ENCODE data around the gene CREBBP.

Gene CREBBP

GRCh38 chr16:3797904-3798811 lies 82.4 kb downstream of the CREBBP start:
- DNase-seq (ENCODE audit: low read depth): no peak

- no peak for DNase-seq (ENCODE audit: low read depth)
Measured at GRCh38 chr16:3797473-3797872, 83.0 kb downstream of the CREBBP start.

DNA sequence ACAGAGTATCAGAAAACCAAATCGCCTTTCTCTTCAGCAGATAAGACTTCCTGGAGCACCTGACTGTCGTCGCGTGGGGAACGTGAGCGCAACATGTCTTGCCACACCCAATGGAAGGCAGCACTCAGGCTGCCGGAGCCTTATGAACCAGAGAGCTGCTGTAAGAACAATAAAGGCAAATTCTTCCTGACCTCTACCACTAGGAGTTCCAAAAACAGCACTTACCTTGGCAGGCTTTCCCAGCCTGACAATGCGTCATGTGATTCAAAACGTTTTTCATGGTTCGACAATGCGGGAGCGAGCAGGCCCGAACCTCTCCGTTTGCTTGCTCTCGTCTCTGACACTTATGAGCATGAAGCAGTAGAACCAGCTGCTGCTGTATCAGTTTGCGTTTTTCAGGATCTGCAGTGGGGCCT lies 87.3 kb downstream of the CREBBP start:
- DNase-seq (ENCODE audit: low read depth): no peak

GRCh38 chr16:3792472-3793012 lies 88.0 kb downstream of the CREBBP start:
- no peak for DNase-seq (ENCODE audit: low read depth)

- no peak for DNase-seq (ENCODE audit: low read depth)
Measured at GRCh38 chr16:3791701-3792100, 88.8 kb downstream of the CREBBP start.

DNA sequence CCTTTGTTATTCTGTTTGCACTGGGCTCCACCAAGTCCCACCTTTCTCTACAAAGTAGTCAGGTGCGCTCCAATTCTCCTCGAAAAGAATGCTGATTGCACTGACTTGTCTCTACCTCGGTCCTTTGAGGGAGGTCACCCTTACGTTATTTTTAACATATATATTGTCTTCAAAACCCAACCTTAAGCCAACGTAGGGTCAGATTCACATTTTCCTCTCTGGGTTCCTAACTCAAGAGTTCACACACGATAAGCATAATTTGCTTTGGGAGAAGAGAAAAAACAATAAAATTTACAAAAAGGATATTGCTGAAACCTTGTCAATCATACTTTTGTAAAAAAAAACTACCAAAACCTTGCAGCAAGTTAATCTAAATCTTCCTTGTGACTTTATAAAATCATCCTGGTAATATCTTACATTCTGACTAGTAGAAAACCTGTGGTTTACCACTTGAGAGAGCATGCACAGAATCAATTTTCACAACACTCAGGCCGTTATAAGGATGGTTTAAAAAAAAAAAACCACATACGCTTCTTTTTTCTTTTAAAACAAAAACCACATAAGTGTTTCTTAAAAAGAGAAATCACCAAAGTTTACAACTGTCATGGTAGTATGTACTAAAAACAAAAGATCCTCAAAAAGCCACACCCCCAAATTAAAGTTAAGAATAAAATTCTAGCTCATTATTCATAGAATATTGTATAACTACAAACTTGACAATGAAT lies 91.0 kb downstream of the CREBBP start:
- no peak for DNase-seq (ENCODE audit: low read depth)

- DNase-seq (ENCODE audit: low read depth): no peak
Measured at GRCh38 chr16:3788711-3789374, 91.7 kb downstream of the CREBBP start.

- DNase-seq (ENCODE audit: low read depth): no peak
Measured at GRCh38 chr16:3787924-3788661, 92.4 kb downstream of the CREBBP start.

GRCh38 chr16:3785413-3785812 lies 95.1 kb downstream of the CREBBP start:
- no peak for DNase-seq (ENCODE audit: low read depth)

GRCh38 chr16:3783516-3783915 lies 97.0 kb downstream of the CREBBP start:
- DNase-seq (ENCODE audit: low read depth): no peak

DNA sequence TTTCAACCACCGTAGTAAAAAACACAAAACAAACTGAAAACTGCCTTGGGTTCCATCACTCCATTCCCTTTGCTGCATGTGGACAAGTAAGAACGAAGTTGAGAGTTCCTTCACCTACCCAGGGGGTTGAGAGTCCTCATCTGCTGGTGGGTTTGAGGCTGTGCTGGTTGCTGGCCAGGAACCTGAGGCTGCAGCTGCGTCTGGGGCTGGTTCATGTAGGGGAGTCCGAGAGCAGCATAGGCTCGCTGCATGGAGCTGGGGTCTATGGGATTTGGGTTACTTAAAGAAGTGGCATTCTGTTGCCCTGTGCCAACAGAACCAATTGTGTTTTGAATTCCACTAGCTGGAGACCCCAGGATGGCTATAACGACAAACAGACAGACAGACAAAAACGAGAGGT lies 97.9 kb downstream of the CREBBP start:
- no peak for DNase-seq (ENCODE audit: low read depth)

GRCh38 chr16:3781421-3781820 lies 99.1 kb downstream of the CREBBP start:
- DNase-seq (ENCODE audit: low read depth): no peak

DNA sequence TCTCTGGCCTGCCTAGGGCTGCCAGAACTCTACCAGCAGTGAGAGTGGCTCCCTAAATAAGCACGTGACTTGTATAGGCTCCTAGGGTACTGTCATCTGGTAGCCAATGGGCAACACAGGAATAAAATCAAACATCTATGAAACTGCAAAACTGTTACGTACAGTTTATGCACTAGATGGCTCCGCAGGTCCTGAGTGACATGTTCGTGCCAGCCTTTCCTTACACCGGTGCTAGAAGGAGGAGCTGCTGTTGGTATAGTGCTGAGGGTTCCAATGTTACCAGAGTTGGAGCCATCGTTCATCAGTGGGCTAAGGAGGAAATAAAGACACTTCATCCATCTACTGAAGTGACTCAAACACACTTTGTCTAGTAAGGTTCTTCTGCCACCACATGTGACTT lies 99.9 kb downstream of the CREBBP start:
- DNase-seq (ENCODE audit: low read depth): no peak

DNA sequence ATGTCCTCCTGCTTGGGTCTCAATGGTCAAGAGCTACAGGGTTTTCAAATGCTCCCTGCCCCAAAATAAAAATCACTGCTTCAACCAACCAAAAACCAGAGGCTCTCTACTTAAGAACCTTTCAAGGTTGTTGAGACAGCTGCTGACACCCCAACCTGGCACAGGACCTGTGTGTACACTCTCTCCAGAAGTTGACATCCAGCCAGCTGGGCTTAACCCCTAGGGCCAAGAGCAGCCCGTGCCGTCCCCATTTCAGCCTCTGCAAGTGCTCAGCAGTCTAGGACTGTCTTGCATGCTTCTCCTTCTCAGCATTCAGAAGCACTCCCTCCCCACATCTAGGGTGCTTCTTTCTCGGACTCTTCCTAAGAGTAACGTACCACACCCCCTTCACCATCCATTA lies 104.2 kb downstream of the CREBBP start:
- DNase-seq (ENCODE audit: low read depth): no peak

DNA sequence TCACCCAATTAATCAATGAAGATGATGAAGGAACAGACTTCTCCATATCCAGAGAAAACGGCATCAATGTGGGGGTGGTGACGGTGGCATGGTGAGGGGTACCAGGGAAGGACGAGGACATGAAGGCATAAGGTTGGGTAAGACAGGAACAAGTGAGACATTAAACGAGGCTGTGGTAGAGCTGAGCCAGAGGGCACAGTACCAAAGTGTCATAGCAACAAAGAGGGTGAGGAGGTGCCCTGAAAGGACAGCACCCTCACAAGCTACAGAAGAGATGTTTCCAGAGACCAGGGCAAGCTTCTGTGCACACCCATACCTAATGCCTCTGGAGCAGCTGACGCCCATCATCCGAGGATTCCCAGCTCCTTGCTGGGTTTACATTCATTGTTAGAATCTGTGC lies 105.7 kb downstream of the CREBBP start:
- no peak for DNase-seq (ENCODE audit: low read depth)

DNA sequence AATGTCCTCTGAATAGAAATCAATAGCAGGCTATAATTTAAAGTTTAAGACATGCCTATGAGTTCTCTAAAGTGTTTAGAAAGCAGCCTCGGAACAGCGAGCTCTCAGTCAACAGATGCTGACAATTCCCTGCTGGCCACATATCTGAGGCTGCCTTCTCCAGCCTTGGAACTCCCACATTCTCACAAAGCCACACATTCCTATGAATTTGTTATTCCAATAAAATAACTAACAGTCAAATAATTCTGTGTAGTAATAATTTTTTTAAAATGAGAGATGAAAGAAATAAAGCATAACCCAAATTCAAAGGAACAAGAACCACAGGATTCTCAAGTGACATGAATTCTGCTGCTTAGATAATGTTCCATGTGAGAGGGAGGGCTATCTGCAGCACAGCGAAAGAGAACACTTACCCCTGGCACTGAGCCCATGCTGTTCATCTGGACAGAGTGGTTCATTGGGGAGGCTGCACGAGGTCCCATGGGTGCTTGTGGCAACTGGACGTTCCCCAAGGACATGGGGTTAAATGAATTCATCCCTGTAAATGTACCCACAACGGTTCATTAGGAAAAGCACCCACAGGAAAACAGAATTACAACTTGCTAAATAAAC lies 106.3 kb downstream of the CREBBP start:
- no peak for DNase-seq (ENCODE audit: low read depth)

- DNase-seq (ENCODE audit: low read depth): no peak
Measured at GRCh38 chr16:3773663-3774062, 106.8 kb downstream of the CREBBP start.

GRCh38 chr16:3771513-3771912 lies 109.0 kb downstream of the CREBBP start:
- DNase-seq (ENCODE audit: low read depth): no peak

DNA sequence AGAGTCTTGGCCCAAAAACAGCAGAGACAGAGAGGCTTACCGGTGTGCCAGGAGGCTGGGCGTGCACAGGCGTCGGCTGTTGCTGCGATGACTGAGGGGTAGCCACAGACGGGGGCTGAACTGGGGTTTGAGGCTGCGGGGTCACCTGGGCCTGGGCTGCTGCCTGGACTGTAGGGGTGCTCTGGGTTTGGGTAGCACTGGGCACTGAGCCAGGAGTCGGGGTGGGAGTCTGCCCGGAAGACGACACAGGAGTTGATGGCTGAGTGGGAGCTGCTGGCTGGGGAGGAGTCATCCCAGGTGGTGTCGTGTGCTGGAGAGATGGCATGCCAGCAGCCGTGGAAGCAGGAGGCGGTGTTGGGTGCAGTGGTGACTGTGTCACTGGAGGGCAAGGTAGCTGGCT lies 110.0 kb downstream of the CREBBP start:
- no peak for DNase-seq (ENCODE audit: low read depth)

GRCh38 chr16:3769942-3770341 lies 110.6 kb downstream of the CREBBP start:
- DNase-seq (ENCODE audit: low read depth): no peak

DNA sequence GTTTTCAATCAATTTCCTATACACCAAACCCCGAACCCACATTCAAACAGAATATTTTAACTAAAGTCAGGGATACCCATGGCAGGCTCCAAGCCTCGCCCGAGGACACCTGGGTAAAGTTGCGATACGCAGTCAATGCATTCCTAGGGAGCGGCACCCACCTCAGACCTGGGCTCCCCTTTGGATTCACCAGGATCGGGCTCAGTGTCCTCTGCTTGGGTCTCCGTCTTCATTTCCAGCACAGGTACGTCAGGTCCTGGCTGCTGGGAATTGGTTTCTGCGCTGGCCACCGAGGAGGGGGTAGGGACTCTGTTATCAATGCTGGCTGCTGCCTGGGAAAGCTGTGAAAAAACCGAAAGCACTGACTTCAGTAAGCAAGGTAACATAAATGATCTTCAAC lies 111.5 kb downstream of the CREBBP start:
- DNase-seq (ENCODE audit: low read depth): no peak
